ENCODE measurements around the gene HS6ST2.
A peak's percentile ranks its signal among the peaks of the same experiment; 100 is the strongest.
"Not testable (repeated sequence)": the region's sequence is repeated elsewhere in the genome, so short reads cannot be mapped to it uniquely, and the experiment has no call there.

Gene HS6ST2

DNA sequence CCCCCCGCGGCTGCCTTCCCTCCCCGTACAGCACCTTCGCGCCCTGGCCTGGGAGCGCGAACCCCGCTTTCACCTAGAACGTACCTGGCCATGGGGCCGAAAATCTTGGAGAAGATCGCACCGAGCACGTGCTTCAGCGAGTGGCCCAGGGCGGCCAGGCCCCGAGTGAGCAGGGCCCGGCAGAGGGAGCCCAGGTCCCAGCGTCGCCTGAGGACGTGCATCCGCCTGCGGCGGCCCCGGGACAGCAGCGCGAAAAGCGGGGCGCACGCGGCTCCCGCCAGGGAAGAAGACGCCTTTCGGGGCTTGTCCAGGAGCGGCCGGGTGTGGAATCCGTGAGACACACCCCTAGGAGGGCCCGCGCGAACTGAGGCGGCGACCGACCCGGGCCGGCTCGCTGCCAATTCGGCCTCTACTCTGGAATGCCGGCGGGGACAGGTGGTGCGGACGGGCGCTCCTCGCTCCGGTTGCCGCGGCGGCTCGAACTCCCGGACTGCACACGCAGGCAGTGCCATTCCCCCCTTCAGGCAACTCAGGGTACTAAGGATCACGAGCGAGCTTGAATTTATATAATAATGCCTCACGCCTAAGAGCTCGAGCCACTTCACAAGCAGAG, at the start of gene HS6ST2:
TSS of gene HS6ST2 (minus strand) at position 539 of the 613 bp plus-strand sequence.
- DNase-seq (ENCODE audit: low spot score): no peak

DNA sequence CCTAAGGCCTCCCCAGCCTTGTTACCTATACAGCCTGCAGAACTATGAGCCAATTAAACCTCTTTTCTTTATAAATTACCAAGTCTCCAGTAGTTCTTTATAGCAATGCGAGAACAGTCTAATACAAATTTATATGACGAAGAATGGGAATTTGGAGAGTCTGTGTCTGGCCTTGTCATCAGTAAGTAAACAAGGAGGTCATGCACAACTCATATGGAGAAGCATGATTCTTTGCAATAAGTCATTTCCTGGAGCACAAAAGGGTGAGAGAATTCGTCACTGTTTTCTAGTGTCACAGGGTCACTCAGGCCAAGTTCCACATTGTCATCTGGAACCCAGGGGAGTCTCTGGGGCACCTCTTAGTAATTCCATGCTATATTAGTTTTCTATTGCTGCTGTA, 49.0 kb upstream of the HS6ST2 start:
- DNase-seq (ENCODE audit: low spot score): no peak

DNA sequence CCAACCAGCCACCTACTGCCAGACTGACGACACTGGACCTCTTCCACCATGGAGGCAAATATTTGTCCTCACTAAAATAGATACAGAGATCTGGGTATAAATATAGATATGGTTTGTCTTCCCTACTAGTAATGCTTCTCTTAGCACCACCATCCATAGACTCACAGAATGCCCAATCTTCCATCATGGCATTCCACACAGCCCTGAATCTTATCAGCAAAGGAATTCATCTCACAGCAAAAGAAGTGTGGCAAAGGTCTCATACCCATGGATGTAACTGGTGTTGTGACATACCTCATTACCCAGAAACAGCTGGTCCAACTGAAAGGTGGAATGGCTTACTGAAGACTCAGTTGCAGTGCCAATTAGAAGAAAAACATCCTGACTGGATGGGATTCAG, 47.2 kb upstream of the HS6ST2 start:
- no peak for DNase-seq (ENCODE audit: low spot score)

DNA sequence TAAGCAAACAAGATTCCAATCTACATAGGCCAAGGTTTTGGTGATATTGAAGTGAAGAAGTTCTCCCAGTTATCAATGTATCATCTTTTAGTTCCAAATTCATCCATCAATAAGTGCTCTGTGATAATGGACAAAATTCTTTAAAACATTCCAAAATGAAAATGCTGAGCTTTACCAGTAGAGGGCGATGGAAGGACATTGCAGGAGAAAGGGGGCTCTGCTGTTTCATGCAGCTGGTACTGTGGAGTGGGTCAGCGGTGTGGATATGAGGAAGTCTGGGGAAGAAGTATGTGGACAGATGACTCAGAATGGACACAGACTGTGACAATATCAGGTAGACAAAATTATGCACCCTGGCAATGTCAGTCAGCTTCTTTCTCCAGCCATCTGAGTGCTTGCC, 46.6 kb upstream of the HS6ST2 start:
- DNase-seq (ENCODE audit: low spot score): peak; percentile 35

DNA sequence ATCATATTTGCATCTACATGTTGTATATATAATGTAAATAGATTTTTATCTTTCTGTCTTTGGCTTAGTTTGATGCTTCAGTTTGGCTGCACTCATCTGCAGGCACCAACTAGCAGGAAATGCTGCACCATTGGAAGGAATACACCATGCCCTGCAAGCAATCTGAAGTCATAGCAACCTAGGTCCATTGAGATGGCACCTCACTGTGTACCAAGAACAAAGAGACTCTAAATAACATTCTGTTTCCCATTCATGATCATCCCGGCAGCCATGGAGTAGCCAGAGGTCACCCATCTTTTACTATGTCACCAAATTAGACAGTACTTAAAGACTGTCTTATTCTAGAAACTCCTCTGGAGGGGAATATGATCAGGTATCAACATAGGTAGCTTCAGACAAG, 40.8 kb upstream of the HS6ST2 start:
- DNase-seq (ENCODE audit: low spot score): no peak

DNA sequence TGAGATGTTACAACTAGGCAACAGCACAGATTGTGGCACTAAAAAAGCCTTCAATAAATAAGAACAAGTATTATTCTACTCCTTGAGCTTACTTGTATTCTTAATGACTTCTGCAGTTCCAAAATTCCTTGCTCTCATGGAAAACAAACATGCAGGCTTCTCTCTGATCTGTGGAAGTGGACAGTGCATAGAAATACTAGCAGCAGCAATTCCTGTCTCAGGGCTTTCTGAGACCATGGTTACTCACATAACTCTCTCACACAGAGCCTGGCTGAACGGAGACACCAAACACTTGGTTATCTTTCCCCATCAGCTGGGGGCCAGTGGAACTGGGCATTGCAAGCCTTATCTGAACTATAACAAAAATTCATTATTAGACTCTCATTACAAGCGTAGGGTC, 32.4 kb upstream of the HS6ST2 start:
- DNase-seq (ENCODE audit: low spot score): no peak

DNA sequence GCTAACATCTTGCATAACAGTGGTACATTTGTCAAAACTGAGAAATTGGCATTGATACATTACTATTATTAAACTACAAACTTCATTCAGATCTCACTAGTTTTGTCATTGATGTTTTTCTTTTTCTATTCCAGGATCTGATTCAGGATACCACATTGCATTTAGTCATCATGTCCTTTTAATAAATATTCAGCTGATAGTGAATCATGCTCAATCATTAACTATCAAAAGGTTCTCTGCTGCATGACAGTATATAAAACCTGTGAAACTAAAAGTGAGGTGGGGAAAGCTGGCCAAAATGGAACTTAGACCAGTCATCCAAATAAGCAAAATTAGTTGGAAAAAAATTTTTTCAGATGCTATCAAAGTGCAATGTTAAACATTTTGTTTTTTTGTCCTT, 28.1 kb upstream of the HS6ST2 start:
- DNase-seq (ENCODE audit: low spot score): no peak

DNA sequence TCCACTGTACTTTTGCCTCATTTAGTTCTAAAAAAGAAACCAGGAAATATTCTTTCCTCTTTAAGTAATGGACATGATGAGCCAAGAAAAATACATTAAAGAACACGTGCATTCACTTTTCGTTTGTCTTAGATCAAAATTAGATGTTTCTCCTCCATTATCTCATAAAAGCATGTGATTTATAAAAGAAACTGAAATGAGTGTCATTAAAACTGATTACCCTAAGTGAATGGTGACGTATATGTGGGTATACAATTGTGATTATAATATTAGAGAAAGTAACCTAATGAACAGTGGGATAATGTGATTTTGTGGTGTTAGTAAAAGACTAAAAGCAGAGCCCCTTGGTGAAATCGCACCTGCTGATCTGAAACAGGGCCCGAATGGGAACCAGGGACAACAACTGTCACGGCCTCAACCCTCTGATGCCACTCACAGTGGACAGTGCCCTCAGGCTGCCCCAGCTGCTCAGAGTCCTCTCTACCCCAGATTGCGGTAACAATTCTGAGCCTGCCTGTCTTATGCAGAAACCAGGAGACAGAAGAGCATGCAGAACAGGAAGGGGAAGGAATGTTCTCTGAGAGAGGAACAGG, 25.7 kb upstream of the HS6ST2 start:
- DNase-seq (ENCODE audit: low spot score): no peak

DNA sequence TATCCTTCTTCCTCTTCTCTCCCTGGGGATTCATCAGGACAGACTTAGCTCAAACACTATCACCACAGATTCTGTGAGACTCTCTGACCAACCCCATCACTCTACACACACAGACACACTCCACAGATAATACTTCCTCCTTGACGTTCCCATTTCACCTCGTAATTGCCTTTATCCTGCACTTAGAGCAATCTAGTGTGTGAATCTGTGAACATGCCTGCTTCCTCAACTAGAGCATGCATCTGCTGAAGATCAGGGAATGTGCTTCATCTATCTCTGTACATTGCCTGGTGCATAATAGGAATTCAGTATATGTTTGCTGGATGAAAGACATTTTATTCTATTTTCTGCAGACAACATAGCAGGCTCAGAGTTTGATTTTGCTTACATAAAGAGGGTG, 25.1 kb upstream of the HS6ST2 start:
- DNase-seq (ENCODE audit: low spot score): no peak

DNA sequence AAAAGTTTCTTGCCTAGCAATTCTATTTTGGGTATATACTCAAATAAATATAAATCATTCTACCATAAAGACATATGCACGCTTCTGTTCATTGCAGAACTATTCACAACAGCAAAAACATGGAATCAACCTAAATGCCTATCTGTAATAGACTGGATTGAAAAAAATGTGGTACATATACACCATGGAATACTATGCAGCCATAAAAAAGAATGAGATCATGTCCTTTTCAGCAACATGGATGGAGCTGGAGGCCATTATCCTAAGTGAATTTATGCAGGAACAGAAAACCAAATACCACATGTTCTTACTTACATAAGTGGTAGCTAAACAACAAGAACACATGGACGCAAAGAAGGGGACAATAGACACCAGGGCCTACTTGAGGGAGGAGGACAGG, 21.6 kb upstream of the HS6ST2 start:
- not testable (repeated sequence) for DNase-seq (ENCODE audit: low spot score)

DNA sequence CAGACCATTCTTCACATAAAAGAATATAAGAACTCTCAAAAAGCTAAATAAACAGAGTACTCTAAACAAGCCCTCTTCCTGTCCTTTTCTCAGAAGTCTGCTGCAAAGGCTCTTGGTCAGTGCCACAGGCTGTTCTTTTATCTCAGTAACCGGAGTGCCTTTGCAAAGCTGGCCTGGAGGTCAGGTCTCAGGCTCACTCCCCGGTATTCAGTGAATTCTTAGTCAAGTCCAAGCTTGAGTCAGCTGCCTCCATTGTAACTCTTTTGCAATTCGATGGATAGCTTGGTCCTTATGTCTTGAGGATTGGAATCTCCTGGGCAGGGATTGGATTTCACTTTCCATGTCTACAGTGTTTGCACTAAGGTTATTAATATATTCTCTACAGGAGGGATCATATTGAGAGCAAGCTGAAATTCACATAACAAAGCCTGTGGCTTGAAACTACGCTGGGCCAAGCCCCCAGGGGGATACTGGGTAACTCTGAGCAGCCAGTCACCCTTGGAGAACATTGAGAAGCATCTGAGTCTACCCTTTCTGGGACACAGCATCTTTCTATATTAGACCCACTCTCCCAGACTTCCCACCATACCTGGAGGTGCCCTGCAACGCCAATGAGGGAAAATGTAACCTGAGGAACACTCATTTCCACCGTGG, 10.0 kb upstream of the HS6ST2 start:
- DNase-seq (ENCODE audit: low spot score): no peak

DNA sequence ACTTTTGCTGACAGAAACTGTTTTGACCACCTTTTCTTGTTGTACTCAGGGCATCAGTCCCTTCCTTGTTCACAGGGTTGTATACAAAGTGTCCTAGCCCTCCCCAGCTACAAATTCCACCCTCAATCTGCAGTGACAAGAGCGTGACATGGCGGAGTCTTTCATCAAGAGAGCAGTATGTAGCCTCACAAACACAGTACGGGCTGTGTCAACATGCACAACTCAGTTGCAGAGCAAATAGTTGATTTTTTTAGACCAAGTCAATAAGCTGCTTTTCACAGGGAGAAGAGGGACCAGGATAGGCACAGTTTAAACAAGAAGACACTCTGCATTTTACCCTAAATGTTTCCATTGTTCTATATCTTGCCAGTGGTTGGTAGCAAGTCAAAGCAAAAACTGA, 8.6 kb upstream of the HS6ST2 start:
- DNase-seq (ENCODE audit: low spot score): no peak

DNA sequence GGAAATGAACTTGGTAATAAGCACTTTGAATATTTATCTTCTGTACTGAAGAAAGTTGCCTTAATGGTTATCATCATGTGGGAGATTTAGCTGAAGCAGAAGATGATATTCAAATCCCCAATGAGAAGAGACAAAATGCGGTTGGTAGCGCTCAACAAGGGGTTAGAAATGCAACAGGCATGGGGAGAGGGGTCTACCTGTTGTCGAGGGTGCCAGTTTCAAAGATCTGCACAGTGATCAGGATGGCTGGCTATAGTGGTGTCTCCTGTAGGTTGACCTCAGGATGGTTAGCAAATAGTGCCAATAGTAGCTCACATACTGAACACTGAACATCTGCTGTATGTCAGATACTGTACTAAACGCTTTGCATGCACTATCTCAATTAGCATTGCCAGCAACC, 7.0 kb upstream of the HS6ST2 start:
- DNase-seq (ENCODE audit: low spot score): no peak

DNA sequence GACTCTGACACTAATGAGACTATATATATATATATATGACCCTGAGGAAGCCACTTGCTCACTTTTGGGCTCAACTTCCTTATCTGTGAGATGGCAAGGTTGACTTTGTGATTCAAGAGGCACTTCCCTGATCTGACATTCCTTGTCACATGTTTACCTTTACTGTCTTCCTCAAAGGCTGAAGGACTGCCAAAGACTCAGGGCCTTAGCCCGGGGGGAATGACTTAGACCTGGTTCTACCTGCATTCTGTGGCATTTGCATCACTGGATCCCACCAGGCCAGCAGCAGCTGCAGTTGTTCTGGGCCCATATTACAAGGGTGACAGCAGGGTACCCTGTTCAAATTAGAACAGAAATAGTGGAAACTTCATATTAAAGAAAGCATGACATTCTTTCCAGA, 3.1 kb upstream of the HS6ST2 start:
- no peak for DNase-seq (ENCODE audit: low spot score)

DNA sequence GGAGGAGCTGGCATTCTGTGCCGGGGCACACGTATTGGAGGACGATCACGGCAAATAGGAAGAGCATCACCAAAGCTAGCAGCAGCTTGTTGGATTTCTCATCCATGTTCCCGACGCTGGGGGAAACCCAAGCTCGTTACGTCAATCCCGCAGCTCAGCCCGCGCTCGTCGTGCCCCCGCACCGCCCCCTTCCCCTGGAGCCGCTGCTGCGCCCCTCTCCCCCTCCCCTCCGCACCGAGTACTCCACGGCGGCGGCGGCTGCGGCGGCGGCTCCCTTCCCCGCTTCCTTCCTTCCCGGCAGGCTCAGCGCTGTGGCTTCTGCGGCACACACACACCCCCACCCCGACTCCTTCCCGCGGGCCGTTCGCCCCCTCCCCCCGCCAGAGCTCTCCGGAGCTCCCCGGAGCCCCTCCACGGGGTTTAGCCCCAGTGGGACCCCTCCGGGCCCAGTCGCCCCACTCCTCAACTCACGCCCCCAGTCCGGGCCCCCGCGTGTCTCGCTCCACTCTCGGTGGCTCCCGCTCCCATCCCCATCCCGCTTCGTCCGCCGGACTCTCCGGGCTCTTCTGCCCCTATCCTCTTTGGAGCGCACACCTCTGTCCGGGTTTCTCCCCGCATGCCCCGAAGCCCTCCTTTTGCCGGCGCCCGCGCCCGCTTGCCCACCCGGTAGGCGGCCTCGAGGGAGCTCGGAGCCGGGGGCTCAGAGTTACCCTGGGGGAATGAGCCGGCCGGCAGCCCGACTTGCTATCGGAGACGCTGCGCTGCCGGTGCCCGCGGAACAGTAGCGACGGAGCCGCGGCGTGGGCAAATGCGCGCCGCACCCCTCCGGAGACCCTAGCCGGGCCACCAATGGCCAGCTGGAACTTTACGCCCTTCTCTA, 978 bp downstream of the HS6ST2 start:
- DNase-seq (ENCODE audit: low spot score): no peak

DNA sequence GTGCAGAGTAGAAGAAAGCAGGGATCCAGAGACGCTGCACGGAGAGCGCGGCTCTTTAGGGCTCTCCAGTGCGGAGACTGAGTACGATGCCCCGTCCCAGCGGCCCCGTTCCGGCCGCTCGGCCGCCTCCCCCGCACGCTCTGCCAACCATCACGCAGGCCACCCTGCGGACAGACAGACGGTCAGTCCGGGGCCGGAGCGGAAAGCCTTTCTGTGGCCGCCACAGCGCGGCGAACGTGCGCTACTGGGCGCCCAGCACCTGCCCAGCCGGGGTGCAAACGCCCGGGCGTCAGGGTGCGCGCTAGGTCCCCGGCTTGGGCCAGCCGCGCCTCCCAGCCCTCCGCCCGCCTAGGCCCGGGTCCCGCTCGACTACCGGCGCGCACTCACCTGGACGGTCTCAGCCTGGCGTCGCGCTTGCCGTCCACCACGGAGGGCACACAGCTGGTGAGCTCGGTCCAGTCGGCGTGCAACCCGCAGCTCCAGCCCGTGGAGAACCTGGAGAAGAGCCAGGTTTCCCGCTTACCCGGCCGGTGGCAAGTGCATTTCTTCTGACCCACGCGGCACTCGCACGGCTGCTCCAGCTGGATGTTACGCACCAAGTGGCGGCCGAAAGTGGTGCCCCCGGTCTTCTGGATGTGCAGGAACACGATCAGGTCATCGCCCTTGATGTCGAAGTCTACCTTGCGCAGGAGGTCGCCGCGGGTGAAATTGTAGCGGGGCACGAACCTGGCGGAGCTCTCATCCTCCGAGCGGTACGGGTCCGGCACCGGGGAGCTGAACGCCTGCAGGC, 1.8 kb downstream of the HS6ST2 start:
- no peak for DNase-seq (ENCODE audit: low spot score)

DNA sequence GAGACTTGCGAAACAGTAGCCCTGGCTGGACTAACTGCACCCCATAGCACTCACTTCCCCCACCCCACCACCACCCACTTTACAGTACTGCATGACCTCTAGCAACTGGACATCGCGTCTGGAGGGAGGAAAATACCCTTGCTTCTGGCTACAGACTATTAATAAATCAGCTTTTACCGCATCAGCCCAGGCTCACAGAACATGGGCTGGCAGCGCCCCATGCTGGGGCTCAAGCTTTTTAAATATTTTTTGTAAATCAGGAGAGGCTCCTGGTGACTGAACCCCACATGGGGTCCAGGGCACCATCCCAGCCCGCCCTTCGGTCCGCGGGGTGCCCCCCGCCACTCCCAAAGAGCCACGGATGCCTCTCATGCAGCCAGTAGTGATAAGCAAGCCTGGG, 2.7 kb downstream of the HS6ST2 start:
- no peak for DNase-seq (ENCODE audit: low spot score)

DNA sequence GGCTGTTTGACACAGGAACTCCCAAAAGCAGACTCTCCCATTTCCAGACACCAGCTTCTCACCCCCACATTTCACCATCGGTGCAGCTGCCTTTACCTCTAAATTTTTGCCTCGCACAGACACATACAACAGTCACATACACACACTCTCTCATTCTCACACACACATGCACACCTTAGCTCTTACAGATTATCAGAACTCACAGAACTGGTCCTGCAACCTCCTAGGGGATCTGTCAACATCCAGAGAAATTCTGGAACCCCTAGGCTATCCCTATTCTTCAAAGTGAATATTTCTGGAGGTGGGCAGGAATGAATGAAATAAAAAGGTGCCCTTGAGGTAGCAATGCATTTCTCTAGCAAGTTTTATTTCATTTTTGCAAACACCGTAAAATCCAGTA, 4.1 kb downstream of the HS6ST2 start:
- DNase-seq (ENCODE audit: low spot score): no peak

DNA sequence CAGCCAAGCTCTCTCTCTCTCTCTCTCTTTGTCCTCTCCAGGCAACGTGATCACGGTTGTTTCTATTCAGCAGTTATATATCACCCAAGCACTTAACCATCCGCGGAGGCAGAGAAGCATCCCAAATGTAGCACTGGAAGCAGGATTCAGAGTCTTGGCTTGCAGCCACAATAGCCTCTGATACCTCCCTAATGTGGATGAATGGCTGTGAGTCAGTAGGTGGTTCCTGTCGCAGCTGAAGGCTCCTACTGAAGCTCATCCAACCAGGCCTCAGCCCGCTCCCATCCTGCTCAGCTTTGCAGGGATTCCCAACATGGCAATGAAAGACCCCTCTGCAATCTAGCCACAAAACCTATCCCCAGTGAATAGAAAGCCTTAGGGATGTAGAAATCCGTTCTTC, 5.1 kb downstream of the HS6ST2 start:
- no peak for DNase-seq (ENCODE audit: low spot score)

DNA sequence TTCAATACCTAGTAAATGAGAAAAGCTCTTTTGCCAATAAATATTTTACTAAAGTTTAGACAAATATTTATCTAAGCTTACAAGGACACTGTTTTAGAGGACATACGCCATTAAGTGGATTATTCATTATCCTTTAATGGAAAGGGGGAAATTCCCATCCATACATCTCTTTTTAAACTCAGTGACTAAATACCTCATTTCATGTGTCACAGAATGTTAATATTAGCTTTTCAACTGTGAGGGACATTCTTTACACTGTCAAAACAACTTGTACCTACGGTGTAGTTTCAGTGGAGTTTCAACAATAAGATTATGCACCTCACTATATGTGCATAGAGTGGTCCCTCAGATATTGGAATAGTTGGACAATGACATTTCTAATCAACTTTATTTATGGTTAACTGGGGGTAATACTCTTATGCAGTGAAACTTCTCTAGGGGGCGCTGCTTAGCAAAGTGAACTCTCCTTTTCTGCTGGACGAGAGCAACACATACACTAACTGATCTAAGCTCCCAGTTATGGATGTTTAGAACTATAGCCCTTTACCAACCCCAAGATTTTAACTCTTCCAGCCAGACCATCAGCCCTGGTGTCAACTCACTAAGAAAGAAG, 9.7 kb downstream of the HS6ST2 start:
- DNase-seq (ENCODE audit: low spot score): no peak

DNA sequence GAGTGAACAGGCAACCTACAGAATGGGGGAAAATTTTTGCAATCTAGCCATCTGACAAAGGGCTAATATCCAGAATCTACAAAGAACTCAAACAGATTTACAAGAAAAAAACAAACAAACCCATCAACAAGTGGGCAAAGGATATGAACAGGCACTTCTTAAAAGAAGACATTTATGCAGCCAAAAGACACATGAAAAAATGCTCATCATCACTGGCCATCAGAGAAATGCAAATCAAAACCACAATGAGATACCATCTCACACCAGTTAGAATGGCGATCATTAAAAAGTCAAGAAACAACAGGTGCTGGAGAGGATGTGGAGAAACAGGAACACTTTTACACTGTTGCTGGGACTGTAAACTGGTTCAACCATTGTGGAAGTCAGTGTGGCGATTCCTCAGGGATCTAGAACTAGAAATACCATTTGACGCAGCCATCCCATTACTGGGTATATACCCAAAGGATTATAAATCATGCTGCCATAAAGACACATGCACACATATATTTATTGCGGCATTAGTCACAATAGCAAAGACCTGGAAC, 13.3 kb downstream of the HS6ST2 start:
- DNase-seq (ENCODE audit: low spot score): not testable (repeated sequence)

All from SW480 (cell line).